Measurements from ENCODE around the gene CAMK1D.

GRCh38 chr10:12369982-12370381, 20.6 kb downstream of the CAMK1D start:
- no peak for TF ChIP-seq CTCF (optimal IDR thresholded peaks at IDR 0.05 in 1 of 3, IDR thresholded peaks at IDR 0.05 in 1 of 3, conservative IDR thresholded peaks at IDR 0.05 in 1 of 3; ENCODE audit: extremely low read depth in 1 of 3, insufficient read depth in 2 of 3, low read length in 3 of 3)
- no peak for TF ChIP-seq EZH2 (IDR thresholded peaks at IDR 0.05; ENCODE audit: low read length)

All from keratinocyte (primary cell).